Measurements from ENCODE around the gene ZER1. TPM values are rescaled to one million over a fixed set of nuclear protein-coding genes. Genes with fewer than 3 reads are reported as not detected.

Gene ZER1
- total and polyA plus RNA-seq, 2 of the 4 experiments (the other 2 are of a cell fraction): 7.7 to 34.9 TPM

DNA sequence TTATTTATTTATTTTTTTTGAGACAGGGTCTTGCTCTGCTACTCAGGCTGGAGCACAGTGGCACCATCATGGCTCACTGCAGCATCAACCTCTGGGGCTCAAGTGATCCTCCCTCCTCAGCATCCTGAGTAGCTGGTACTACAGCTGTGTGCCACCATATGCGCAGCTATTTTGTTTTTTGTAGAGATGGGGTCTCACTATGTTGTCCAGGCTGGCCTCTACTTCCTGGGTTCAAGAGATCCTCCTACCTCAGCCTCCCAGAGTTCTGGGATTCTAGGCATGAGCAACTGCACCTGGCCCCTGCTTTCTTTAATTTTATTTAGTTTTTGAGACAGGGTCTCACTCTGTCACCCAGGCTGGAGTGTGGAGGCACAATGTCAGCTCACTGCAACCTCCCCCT is 28.3 kb downstream of the ZER1 start:
- Histone ChIP-seq H3K9me3 (ENCODE audit: control insufficient read depth, insufficient read depth, low read length) (no peaks in the 10 kb centered on the region), H3K4ac (ENCODE audit: low read depth, low read length) (no peak overlapping the region), H2BK20ac (ENCODE audit: low read depth, low read length) (no peak overlapping the region), H3K27me3 (ENCODE audit: control insufficient read depth, insufficient read depth, low read length) (no peaks in the 10 kb centered on the region), H3K27ac (ENCODE audit: insufficient read depth, low read length) (no peak overlapping the region), H3K4me3 (ENCODE audit: insufficient read depth, low read depth, low read length) (no peak overlapping the region), H2AFZ (replicated peaks; ENCODE audit: low read length, poor library complexity) (no peak overlapping the region), H2BK5ac (ENCODE audit: low read depth, low read length, poor library complexity, severe bottlenecking) (no peak overlapping the region), H3K4me2 (ENCODE audit: low read depth, low read length) (no peak overlapping the region), H3K23ac (ENCODE audit: low read depth, low read length) (no peak overlapping the region), H3K36me3 (ENCODE audit: control insufficient read depth, insufficient read depth, low read length) (peaks cover 26% of the 10 kb centered on the region), H4K5ac (ENCODE audit: low read depth, low read length) (no peak overlapping the region), H2BK15ac (ENCODE audit: low read depth, low read length) (no peak overlapping the region), H3K56ac (ENCODE audit: extremely low read depth, insufficient read depth, low read length) (no peak overlapping the region), H2AK9ac (replicated peaks; ENCODE audit: low read depth, low read length, poor library complexity) (no peak overlapping the region), H4K91ac (ENCODE audit: insufficient read depth, low read depth, low read length) (no peak overlapping the region), H3K9me1 (ENCODE audit: insufficient read depth, low read length) (0 out of 2 replicates have a peak, but pooled peaks cover 2% of the 10 kb centered on the region), H3K4me1 (ENCODE audit: control insufficient read depth, insufficient read depth, low read length) (no peaks in the 10 kb centered on the region), H3K9ac (ENCODE audit: low read depth, low read length) (no peak overlapping the region), H2BK120ac (ENCODE audit: low read depth, low read length) (no peak overlapping the region), H4K8ac (ENCODE audit: low read depth in 2 of 2, low read length in 2 of 2) (no peak overlapping the region), H2AK5ac (ENCODE audit: low read depth, low read length) (no peak overlapping the region), H3K14ac (replicated peaks; ENCODE audit: low read depth, low read length) (no peak overlapping the region), H3K79me1 (ENCODE audit: low read depth in 1 of 2, low read length in 2 of 2) (no peaks in the 10 kb centered on the region), H3K18ac (ENCODE audit: low read depth, low read length) (no peak overlapping the region), H4K20me1 (ENCODE audit: insufficient read depth, low read length) (no peaks in the 10 kb centered on the region)
- no peak for ATAC-seq (ENCODE audit: low read depth)
- BruUV-seq (replicated peaks): no TSS peak
- intact Hi-C loops (cut with micrococcal nuclease) (no loop called here), in situ Hi-C loops (cut with MboI; ENCODE audit: low sequenced_read_pairs) (no loop called here), dilution Hi-C loops (cut with HindIII; ENCODE audit: low sequenced_read_pairs, unreplicated experiment) (no loop called here)
- CTCF ChIA-PET: no interaction called here
- POLR2A ChIA-PET (ENCODE audit: unreplicated experiment): no interaction called here
- DNase-seq: no peak
- no CpG with 5 or more reads among the region's 1 CpG for WGBS, 2 experiments (ENCODE audit: extremely low coverage in 2 of 2, insufficient read length in 1 of 2)
- TF ChIP-seq RCOR1 (IDR thresholded peaks at IDR 0.05; ENCODE audit: insufficient replicate concordance, low read length) (no peak), MAZ (IDR thresholded peaks at IDR 0.05; ENCODE audit: borderline replicate concordance, low read depth, low read length) (no peak), CHD1 (IDR thresholded peaks at IDR 0.05; ENCODE audit: low read depth, low read length) (no peak), RFX5 (IDR thresholded peaks at IDR 0.05; ENCODE audit: low read depth, low read length) (no peak), MXI1 (IDR thresholded peaks at IDR 0.05; ENCODE audit: borderline replicate concordance, low read depth, low read length) (no peak), MAFK (IDR thresholded peaks at IDR 0.05; ENCODE audit: low read depth, low read length) (no peak), CEBPB (IDR thresholded peaks at IDR 0.05; ENCODE audit: low read depth, low read length) (no peak), ELK1 (IDR thresholded peaks at IDR 0.05; ENCODE audit: borderline replicate concordance, low read depth, low read length) (no peak), RAD21 (IDR thresholded peaks at IDR 0.05; ENCODE audit: low read length) (no peak), FOS (IDR thresholded peaks at IDR 0.05; ENCODE audit: low read depth, low read length) (no peak), BHLHE40 (IDR thresholded peaks at IDR 0.05; ENCODE audit: low read depth, low read length) (no peak), NFE2L2 (IDR thresholded peaks at IDR 0.05; ENCODE audit: low read depth, low read length) (no peak), SMC3 (IDR thresholded peaks at IDR 0.05; ENCODE audit: low read depth, low read length) (no peak), USF2 (IDR thresholded peaks at IDR 0.05; ENCODE audit: low read depth, low read length) (no peak), POLR2A (IDR thresholded peaks at IDR 0.05; ENCODE audit: low read depth, low read length) (no peak)
- TF ChIP-seq, protein P1, sequence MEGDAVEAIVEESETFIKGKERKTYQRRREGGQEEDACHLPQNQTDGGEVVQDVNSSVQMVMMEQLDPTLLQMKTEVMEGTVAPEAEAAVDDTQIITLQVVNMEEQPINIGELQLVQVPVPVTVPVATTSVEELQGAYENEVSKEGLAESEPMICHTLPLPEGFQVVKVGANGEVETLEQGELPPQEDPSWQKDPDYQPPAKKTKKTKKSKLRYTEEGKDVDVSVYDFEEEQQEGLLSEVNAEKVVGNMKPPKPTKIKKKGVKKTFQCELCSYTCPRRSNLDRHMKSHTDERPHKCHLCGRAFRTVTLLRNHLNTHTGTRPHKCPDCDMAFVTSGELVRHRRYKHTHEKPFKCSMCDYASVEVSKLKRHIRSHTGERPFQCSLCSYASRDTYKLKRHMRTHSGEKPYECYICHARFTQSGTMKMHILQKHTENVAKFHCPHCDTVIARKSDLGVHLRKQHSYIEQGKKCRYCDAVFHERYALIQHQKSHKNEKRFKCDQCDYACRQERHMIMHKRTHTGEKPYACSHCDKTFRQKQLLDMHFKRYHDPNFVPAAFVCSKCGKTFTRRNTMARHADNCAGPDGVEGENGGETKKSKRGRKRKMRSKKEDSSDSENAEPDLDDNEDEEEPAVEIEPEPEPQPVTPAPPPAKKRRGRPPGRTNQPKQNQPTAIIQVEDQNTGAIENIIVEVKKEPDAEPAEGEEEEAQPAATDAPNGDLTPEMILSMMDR (conservative IDR thresholded peaks at IDR 0.05; ENCODE audit: low read depth, low read length): no peak
